NCI-H1105 (cell line): ENCODE data around the gene DFFB.

Experiments
- DNase-seq: peaks from one replicate; lab custom pipeline; 2025; lab: John Stamatoyannopoulos, UW

Gene DFFB

GRCh38 chr1:3926956-3927355 lies 69.7 kb downstream of the DFFB start:
- no peak for DNase-seq

- no peak for DNase-seq
Measured at GRCh38 chr1:3928586-3928985, 71.3 kb downstream of the DFFB start.

GRCh38 chr1:3929126-3929525 lies 71.8 kb downstream of the DFFB start:
- no peak for DNase-seq

GRCh38 chr1:3930301-3931006 lies 73.2 kb downstream of the DFFB start:
- DNase-seq: no peak

- no peak for DNase-seq
Measured at GRCh38 chr1:3931007-3931912, 74.0 kb downstream of the DFFB start.

GRCh38 chr1:3932156-3932919 lies 75.1 kb downstream of the DFFB start:
- DNase-seq: no peak
